C4-2B (cell line): ENCODE data around the gene MNS1.

Experiments
- ZFX ChIP-seq: fragments of 450-650 bp; IDR thresholded peaks from 2 replicates; pipeline ENCODE4 v1.6.1; 2017
- TF ChIP-seq, protein P1 (sequence below): fragments of 450-650 bp; conservative IDR thresholded peaks from 2 replicates; pipeline ENCODE4 v1.5.1; 2017; ENCODE audit warnings: mild to moderate bottlenecking

DNA sequence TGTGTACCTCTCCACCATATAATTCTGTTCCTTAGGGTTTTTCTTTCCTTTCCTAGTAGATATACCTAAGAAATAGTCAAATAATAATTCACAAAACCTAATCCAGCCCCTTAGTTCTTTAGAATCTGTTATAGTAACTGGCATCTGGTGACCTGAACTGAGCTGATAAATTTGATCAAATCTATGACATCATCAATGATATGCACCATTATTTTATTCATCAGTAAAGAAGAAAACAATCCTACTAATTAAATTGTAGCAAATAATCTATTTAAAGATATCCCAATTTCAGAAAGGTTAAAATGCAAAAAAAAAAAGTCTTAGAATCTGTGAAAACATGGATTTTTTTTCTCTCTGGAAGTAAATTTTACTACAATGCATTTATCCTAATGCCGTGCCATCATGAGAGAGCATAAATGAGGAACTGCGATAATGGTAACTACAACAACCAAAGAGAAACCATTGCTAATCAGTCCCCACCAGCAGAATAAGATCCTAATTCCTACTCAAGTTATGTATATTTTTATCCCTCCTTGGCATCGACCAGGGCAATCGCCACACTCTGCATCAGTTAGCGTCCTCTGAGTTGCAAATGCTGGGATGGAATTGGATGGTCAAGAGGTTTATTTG is 6.6 kb upstream of the MNS1 start:
- TF ChIP-seq, protein P1, sequence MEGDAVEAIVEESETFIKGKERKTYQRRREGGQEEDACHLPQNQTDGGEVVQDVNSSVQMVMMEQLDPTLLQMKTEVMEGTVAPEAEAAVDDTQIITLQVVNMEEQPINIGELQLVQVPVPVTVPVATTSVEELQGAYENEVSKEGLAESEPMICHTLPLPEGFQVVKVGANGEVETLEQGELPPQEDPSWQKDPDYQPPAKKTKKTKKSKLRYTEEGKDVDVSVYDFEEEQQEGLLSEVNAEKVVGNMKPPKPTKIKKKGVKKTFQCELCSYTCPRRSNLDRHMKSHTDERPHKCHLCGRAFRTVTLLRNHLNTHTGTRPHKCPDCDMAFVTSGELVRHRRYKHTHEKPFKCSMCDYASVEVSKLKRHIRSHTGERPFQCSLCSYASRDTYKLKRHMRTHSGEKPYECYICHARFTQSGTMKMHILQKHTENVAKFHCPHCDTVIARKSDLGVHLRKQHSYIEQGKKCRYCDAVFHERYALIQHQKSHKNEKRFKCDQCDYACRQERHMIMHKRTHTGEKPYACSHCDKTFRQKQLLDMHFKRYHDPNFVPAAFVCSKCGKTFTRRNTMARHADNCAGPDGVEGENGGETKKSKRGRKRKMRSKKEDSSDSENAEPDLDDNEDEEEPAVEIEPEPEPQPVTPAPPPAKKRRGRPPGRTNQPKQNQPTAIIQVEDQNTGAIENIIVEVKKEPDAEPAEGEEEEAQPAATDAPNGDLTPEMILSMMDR, result no peak
- no peak for TF ChIP-seq ZFX
